Tibial nerve (tissue), 4 donors: Measurements from ENCODE around the gene CD58. TPM values are rescaled to one million over a fixed set of nuclear protein-coding genes. Genes with fewer than 3 reads are reported as not detected.

Experiments
- DNase-seq, 2 donors: peaks; one replicate each; pipeline ENCODE4 v3.0.0-alpha.2; 2019; ENCODE audit warnings: low spot score in 2 of 2
- H3K27ac ChIP-seq, 4 donors: fragments of 200-600 bp; sonication (generic) in 3 of 4; one replicate each; pipeline ENCODE4 v1.5.1; 2017 to 2019; ENCODE audit warnings: mild to moderate bottlenecking in 1 of 4
- H3K27me3 ChIP-seq, 2 donors: fragments of 200-600 bp; sonication (generic) in 1 of 2; one replicate each; pipeline versions ENCODE4 v1.5.1 to v1.6.0; 2017 to 2019
- H3K36me3 ChIP-seq, 3 donors: fragments of 200-600 bp; sonication (generic); one replicate each; pipeline ENCODE4 v1.5.1; 2018 to 2019
- H3K4me1 ChIP-seq, 4 donors: fragments of 200-600 bp; sonication (generic) in 3 of 4; one replicate each; pipeline ENCODE4 v1.5.1; 2017 to 2019
- H3K4me3 ChIP-seq, 4 donors: fragments of 200-600 bp; sonication (generic) in 3 of 4; one replicate each; pipeline ENCODE4 v1.5.1; 2017 to 2019; ENCODE audit warnings: mild to moderate bottlenecking in 1 of 4, moderate library complexity in 1 of 4
- H3K9me3 ChIP-seq, 4 donors: fragments of 200-600 bp; sonication (generic) in 3 of 4; one replicate each; pipeline ENCODE4 v1.5.1; 2017 to 2019
- CTCF ChIP-seq, 5 experiments: fragments of 200-600 bp in 3 of 5; fragments of 450-650 bp in 2 of 5; sonication (generic) in 3 of 5; IDR thresholded peaks; one replicate each; pipeline ENCODE4 v1.5.1; 2016 to 2019; ENCODE audit warnings: antibody characterized with exemption in 5 of 5, mild to moderate bottlenecking in 3 of 5, moderate library complexity in 2 of 5
- EP300 ChIP-seq, 2 donors: sonication (generic); formaldehyde crosslinking; IDR thresholded peaks; one replicate each; pipeline ENCODE4 v1.6.1; 2017; ENCODE audit warnings: antibody characterized with exemption in 2 of 2, mild to moderate bottlenecking in 1 of 2
- POLR2A ChIP-seq, 2 donors: fragments of 450-650 bp; IDR thresholded peaks; one replicate each; pipeline ENCODE4 v1.6.1; 2017; ENCODE audit warnings: antibody characterized with exemption in 2 of 2, mild to moderate bottlenecking in 2 of 2, moderate library complexity in 2 of 2
- WGBS, 2 donors: methylation state at CpG; one replicate each; pipeline ENCODE4 v1.1.5; 2018; 5-methylcytosine and 5-hydroxymethylcytosine counted together
- small RNA-seq: library from RNA; depleted of rRNA; stranded (forward); fragments of <200 nt; gene quantifications from one replicate; pipeline ENCODE3, GENCODE V24; 2016
- total RNA-seq, 4 donors: library from RNA; depleted of rRNA; stranded (reverse); fragments of >200 nt; gene quantifications; one replicate each; pipeline ENCODE4 v1.1.0, GENCODE V29; 2016

The CD58 gene
- total RNA-seq, 4 donors from 2014 or later: 15.9 to 36.0 (median 21.8) TPM

GRCh38 chr1:116470671-116471070 is 100.2 kb downstream of the CD58 start:
- Histone ChIP-seq H3K27me3 (no peaks in the 10 kb centered on the region), H3K4me1 (peaks cover 0 to 5% (median 0%) of the 10 kb centered on the region in 4 donors), H3K36me3 (no peaks in the 10 kb centered on the region), H3K9me3 (no peaks in the 10 kb centered on the region), H3K27ac (no peak overlapping the region), H3K4me3 (no peak overlapping the region)
- WGBS, 2 donors: 91 to 93% methylated on average over 1 of the region's 1 CpG
- no peak for DNase-seq
- no peak for TF ChIP-seq EP300 (IDR thresholded peaks at IDR 0.05)
- TF ChIP-seq CTCF (IDR thresholded peaks at IDR 0.05): no peak
- TF ChIP-seq POLR2A (IDR thresholded peaks at IDR 0.05): no peak

GRCh38 chr1:116466810-116467557 is 103.8 kb downstream of the CD58 start:
- Histone ChIP-seq H3K27me3 (no peaks in the 10 kb centered on the region), H3K9me3 (no peaks in the 10 kb centered on the region), H3K4me1 (no peaks in the 10 kb centered on the region), H3K27ac (no peak overlapping the region), H3K36me3 (no peaks in the 10 kb centered on the region), H3K4me3 (no peak overlapping the region)
- TF ChIP-seq EP300 (IDR thresholded peaks at IDR 0.05): no peak
- no peak for TF ChIP-seq CTCF (IDR thresholded peaks at IDR 0.05)
- no peak for TF ChIP-seq POLR2A (IDR thresholded peaks at IDR 0.05)
- 94 to 95% methylated on average over 2 of the region's 2 CpGs for WGBS, 2 donors
- DNase-seq: no peak

- Histone ChIP-seq H3K9me3 (no peaks in the 10 kb centered on the region), H3K36me3 (no peaks in the 10 kb centered on the region), H3K27me3 (no peaks in the 10 kb centered on the region), H3K4me3 (no peak overlapping the region), H3K4me1 (no peaks in the 10 kb centered on the region), H3K27ac (no peak overlapping the region)
- no peak for DNase-seq
- TF ChIP-seq POLR2A (IDR thresholded peaks at IDR 0.05) (no peak), CTCF (IDR thresholded peaks at IDR 0.05) (no peak), EP300 (IDR thresholded peaks at IDR 0.05) (no peak)
- WGBS, 2 donors: 53 to 61% methylated on average over 10 of the region's 10 CpGs
Observed at GRCh38 chr1:116465845-116466685, 104.8 kb downstream of the CD58 start.

- 74 to 81% methylated on average over 4 of the region's 4 CpGs for WGBS, 2 donors
- H3K27me3 ChIP-seq: no peaks in the 10 kb centered on the region
- no peaks in the 10 kb centered on the region for H3K9me3 ChIP-seq
- TF ChIP-seq CTCF (IDR thresholded peaks at IDR 0.05): no peak
- TF ChIP-seq EP300 (IDR thresholded peaks at IDR 0.05): no peak
- TF ChIP-seq POLR2A (IDR thresholded peaks at IDR 0.05): no peak
- H3K4me1 ChIP-seq: no peaks in the 10 kb centered on the region
- no peak for DNase-seq
- H3K36me3 ChIP-seq: no peaks in the 10 kb centered on the region
- no peak overlapping the region for H3K27ac ChIP-seq
- H3K4me3 ChIP-seq: no peak overlapping the region
Observed at GRCh38 chr1:116465477-116465844, 105.4 kb downstream of the CD58 start.

Small RNA genes lying within 50 kb of the gene (small RNA-seq; reads per million reads assigned to genes)
- not detected for gene MIR548AC

Other genes with a start within 250 kb of the CD58 start
- 100 to 1,000 TPM; 226 to 325 (median 267) TPM for gene ATP1A1, start 197.8 kb downstream of the CD58 start, total RNA-seq
- gene IGSF3, start 96.7 kb upstream of the CD58 start, total RNA-seq: 1 to 10 TPM; 1.2 to 3.9 (median 3.2) TPM
- 1 to 10 TPM in 2 of 4 donors, under 1 TPM in 1, not detected in 1; 0.60 to 5.1 (median 1.5) TPM for gene CD2, start 183.4 kb upstream of the CD58 start, total RNA-seq